Spleen (tissue), 7 donors: ENCODE measurements around the gene LBR.

Experiments used
- POLR2A ChIP-seq, 3 donors: fragments of 450-650 bp; IDR thresholded peaks; one replicate each; pipeline ENCODE4 v1.5.1; 2017; ENCODE audit warnings: antibody characterized with exemption in 3 of 3, mild to moderate bottlenecking in 1 of 3
- POLR2AphosphoS5 ChIP-seq, 3 donors: sonication (generic); formaldehyde crosslinking; IDR thresholded peaks; one replicate each; pipeline ENCODE4 v1.5.1; 2017; ENCODE audit warnings: antibody characterized with exemption in 3 of 3
- TF ChIP-seq, protein P1 (sequence below), 11 experiments: fragments of 200-600 bp in 7 of 11; fragments of 450-650 bp in 4 of 11; sonication (generic) in 4 of 11; IDR thresholded peaks in 8 of 11; conservative IDR thresholded peaks in 3 of 11; 1 replicate in 7 of 11; 2 replicates in 4 of 11; pipeline versions ENCODE4 v1.4.0 to v1.8.0; 2016 to 2021; ENCODE audit warnings: antibody characterized with exemption in 11 of 11, inconsistent platforms in 4 of 11, mild to moderate bottlenecking in 1 of 11
- donor health status: DM: no; HTN: no; CAD: no; lungs with moderate emphysema.
- donor health status: DM: no; HTN: no; CAD: no.
- donor health status: DM: no; HTN: no; CAD: no.

DNA sequence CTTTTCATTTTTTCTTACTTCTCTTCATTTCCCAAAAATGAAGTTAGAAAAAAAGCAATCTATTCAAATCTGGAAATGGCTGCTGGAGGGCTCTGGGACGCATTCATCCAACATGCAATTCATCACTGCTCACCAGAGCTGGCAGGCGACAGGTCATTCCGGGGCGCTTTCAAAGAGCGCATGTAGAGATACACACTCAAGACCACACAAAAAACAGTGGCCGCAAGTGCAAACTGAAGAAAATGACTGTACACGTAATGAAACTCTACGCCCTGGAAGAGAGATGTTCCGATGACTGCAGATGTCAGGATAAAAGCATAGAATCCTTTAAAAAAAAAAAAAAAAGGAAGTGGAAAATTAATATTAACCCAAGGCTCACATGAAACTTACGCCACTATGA is 15.5 kb downstream of the LBR start:
- TF ChIP-seq, protein P1, sequence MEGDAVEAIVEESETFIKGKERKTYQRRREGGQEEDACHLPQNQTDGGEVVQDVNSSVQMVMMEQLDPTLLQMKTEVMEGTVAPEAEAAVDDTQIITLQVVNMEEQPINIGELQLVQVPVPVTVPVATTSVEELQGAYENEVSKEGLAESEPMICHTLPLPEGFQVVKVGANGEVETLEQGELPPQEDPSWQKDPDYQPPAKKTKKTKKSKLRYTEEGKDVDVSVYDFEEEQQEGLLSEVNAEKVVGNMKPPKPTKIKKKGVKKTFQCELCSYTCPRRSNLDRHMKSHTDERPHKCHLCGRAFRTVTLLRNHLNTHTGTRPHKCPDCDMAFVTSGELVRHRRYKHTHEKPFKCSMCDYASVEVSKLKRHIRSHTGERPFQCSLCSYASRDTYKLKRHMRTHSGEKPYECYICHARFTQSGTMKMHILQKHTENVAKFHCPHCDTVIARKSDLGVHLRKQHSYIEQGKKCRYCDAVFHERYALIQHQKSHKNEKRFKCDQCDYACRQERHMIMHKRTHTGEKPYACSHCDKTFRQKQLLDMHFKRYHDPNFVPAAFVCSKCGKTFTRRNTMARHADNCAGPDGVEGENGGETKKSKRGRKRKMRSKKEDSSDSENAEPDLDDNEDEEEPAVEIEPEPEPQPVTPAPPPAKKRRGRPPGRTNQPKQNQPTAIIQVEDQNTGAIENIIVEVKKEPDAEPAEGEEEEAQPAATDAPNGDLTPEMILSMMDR (IDR thresholded peaks at IDR 0.05 in 8 of 11, conservative IDR thresholded peaks at IDR 0.05 in 3 of 11), result no peak
- TF ChIP-seq POLR2AphosphoS5 (IDR thresholded peaks at IDR 0.05) (no peak), POLR2A (IDR thresholded peaks at IDR 0.05) (no peak)
